GM18519 (cell line): ENCODE data around the gene GRIP1.
"Not testable (repeated sequence)": the region's sequence is repeated elsewhere in the genome, so short reads cannot be mapped to it uniquely, and the experiment has no call there.

Source experiments
- ATAC-seq: cut with Tn5 transposase; IDR thresholded peaks from one replicate; pipeline ENCODE4 v1.9.1; 2021; ENCODE audit warnings: mild to moderate bottlenecking, moderate library complexity; ENCODE audit not compliant: unreplicated experiment, low FRiP score

Gene GRIP1

DNA sequence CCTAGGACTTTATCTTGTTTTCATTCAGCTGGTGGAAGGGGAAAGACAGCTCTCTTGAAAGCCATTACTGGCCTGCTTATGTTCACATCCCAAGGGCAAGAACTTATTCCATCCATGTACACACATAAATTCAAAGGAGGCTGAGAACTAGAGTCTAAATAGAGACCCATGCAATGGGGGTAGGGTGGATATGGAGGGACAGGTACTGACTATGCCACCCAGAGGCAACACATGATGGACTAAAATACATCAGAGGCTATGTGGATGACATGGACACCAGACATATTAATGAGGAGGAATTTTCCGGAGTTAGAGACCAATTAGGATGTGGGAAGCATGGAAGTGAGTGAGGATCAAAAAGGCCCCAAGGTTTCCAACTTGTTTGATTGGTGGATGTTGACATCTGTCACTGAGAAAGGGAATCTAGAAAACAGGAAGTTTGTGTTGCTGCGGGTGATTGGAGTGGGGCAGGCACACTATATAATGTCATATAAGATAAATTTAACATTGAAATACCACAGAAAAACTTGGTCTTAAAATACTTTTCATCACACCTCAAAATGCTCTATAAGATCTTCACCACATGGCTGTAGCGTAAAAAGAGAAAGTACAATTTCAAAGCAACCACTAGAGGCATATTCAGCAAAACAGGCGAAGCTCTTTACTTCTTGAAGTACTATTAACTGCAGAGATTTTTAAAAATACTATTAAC is 130.4 kb downstream of the GRIP1 start:
- ATAC-seq, result peak; percentile 82

DNA sequence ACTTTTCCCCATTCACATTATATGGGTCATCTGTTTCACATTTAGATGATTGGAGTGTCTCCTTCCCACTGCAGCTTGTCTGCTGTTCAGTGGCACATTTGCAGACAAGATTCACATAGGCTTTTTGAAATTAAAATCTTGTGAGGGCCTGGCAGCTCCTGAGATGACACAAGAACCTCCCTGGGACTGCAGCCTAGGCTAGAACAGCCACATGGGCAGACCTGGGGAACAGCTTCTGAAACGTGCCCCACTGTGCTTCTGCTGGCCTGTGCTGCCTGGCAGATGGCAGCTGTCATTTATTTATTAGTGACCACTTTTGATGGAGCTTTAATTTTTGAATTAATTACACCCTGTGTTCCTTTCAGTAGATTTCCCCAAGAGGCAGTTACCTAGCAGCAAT is 137.4 kb downstream of the GRIP1 start:
- no peak for ATAC-seq

DNA sequence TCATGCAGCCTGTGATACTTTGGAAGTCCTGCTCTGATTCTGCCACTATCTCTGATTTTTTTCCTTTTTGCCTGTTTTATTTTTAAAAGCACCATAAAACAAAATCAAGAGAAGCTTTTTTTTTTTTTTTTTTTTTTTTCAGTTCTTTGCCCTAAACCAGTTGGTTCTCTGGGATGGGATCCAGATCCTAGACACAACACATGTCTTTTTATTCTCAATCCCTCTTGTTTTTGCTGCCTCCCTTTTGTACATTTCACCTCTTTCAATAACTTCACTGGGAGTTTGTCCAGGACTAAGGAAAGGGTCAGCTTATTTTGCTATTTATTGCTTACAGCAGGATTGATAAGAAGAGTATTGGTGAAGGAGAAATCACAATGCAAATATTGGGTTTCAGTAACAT is 139.4 kb downstream of the GRIP1 start:
- ATAC-seq, result no peak

DNA sequence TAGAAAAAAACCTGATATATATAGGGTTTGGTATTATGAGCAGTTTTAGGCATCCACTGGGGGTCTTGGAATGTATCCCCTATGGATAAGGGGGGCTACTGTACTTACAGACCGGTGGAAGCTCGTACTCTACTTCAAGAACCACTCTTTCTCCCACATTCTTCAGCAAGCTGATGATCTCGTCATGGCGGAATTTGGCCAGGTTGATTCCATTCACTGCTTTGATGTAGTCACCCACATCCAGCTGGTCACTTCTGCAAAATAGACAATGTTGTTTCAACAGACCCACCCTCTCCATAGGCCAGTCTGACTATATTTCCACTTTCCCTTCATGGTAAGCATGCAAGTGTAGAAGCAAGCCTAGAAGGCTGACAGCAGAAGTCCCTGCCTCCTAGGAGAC is 139.9 kb downstream of the GRIP1 start:
- no peak for ATAC-seq

DNA sequence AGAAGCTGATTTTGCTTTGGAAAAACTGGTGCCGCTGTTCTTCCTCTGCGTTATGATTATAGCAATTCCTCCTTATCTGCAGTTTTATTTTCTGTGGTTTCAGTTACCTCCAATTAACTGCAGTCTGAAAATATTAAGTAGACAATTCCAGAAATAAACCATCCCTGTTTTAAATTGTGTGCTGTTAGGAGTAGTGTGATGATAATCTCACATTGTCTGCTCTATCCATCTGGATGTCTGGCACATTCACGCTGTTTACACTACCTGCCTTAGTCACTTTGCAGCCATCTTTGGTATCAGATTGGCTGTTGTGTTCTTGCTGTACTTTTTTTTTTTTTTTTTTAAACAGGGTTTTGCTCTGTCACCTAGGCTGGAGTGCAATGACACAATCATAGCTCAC is 141.0 kb downstream of the GRIP1 start:
- ATAC-seq, result no peak

DNA sequence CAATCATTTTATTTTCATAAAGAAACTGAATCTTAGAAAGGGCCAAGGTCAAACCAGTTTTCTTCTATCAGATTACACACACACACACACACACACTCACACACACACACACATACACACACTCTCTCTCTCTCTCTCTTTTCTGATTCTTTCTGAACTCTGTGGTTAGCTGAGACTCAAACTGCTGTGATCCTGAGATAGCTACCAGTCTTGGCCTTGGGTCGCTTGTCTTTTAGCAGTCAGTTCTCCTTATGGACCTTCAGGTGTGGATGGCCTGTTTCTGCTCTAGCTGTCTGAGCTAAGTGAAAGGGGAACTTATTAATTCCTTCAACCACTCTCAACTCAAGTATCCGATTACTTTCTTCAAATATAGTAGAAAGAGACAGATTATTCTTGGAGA is 145.1 kb downstream of the GRIP1 start:
- ATAC-seq, result no peak

DNA sequence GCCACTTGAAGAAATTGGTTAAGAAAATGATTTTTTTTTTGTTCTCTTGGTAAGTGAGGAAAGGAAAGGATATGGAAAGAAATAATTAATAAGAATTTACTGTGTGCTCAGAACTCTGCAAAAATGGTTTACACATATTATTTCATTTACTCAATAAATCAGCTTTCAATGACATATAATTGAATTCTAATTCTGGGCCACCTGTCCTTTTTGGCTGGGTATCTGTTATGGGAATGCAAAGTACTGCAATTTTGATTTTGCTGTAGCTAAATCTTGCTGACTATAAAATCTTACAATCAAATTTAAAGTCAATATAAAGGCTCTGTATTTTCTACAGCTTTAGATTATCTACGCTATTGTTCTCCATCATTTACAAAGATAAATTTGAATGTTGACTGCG is 147.1 kb downstream of the GRIP1 start:
- no peak for ATAC-seq

DNA sequence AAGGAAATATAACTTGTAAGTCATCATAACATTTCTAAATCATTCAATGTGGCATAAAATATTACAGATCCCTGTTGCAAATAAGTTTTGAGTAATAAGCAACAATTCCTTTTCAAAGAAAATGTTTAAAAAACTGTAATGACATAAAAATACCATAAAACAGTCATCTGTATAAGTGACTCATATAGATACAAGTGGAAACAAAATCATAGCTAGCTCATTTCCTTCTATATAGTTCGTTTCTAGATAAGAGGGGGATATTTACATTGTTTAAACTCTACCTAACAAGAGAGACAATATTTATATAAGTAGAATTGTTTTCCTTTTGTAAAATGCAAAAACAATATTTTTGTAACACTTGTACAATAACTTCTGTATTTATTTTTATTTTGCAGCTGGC is 148.9 kb downstream of the GRIP1 start:
- ATAC-seq, result no peak

DNA sequence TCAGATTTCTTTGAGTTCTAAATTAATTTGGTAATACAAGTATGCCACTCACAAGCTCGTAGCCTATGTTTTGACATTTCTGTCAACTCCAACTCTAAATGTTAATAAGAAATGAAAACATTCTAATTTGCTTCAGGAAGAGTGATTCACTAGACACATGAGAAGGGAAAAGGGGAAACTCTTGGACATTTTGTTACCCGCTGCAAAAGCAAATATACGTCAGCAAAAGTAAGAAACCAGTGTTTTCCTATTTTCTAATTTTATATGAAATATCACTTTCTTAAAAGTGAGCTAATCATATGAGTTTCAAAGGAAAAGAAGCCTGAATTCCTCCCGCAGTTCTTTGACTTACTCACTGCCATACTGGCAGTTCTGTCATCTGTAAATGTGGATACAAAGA is 162.3 kb downstream of the GRIP1 start:
- ATAC-seq, result no peak

DNA sequence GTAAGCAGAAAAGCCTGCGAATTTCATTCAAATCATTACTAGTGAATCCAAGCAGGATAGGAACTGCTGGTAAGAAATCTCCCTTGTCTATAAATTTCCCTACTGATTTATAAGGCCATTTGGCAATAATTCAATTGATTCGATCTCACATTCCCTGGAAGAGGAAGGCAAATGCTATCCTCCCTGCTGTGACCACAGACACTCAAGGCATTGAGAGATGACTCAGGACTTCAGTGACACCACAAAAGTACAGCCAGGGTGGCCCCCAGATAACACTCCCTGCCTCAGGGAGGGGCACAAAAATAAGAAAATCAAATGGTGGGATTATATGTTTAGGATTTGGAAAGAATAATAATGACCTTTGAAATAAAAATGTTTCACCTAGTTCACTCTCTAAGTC is 162.7 kb downstream of the GRIP1 start:
- no peak for ATAC-seq

DNA sequence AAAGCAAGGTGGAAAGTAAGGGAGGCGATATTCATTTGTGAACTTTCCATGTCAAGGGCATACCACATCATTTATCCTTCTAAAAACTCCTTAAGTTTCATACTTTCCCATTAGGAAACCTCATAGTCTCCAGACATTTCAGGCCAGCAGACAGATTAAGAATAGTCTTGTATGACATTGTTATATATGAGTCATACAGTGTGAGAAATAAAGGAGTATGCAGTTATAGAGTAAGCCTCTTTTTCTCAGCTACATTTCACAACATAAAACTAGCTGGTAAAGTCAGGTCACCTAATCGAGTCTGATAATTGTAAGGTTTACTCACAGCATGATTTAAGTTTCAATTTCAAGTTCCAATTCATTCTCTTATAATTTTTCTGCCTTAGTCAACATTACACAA is 164.3 kb downstream of the GRIP1 start:
- ATAC-seq, result no peak

DNA sequence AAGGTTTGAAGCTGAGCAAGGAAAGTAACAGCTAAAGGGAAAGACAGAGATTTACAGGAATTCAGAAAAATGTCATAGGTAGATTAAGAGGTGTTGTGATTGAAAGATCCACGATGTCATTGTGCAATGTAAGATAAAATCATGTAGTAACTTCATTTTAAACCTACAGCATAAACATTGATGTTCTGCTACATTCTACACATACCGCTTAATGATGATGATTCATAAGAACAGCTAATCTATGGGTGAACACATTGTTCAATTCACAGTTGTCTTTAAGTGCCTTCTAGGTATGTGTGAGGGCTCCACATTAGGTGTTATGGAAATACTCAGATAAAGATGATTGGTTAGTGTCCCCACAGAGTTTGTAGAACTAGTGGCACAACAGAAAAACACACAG is 170.9 kb downstream of the GRIP1 start:
- ATAC-seq, result no peak

DNA sequence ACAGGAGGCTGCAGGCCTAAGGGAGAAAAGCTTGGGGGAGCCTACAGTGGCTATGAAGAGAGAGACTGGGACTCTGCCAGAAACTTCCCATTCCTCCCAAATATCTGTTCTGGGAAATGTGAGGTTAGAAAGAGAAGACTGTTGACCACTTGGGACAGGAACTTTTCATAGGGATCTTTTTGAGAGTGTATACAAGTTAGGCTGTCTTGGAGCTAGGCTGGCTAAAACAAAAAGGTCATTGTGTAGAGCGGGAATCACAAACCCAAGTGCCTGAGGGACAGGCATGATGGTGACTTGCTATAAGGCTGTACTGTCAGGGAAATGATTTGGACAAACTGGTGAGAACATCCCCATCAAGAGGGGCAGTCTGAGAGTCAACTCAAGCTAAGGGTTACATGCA is 175.1 kb downstream of the GRIP1 start:
- no peak for ATAC-seq

DNA sequence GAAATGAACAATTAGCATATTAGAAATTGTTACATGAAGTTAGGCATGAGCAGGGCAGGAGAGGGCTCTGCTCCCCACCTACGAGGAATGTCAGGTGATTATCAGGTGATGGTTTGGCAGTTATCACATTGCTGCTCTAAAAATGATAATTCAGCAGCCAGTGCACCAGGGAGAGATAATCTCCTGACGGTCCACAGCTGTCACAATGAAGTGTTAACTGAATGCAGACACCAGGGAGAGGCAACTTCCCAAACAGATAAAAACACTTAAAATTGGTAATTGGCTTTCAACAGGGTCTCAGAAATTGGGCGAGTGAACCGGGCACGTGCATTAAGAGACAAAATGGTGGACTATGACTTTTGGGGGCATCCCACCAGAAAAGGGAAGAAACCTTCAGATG is 176.0 kb downstream of the GRIP1 start:
- ATAC-seq, result no peak

DNA sequence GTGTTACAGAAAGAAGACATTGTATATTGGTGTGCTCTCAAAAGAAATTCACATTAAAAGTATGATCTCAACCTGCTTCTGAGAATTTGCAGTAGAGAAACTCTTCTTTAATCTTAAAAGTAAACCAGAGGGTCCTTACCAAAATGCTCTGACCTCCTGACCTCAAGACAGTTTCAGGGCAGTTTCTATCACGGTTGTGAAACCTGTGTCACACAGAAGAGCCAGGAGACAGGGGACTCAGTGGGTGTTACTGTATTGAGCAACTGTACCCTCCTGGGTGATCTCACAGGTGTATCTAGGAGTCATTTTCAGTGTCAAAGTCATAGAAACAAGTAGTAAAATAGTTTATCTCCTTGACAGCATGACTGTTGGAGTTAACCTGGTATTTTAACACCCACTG is 178.0 kb downstream of the GRIP1 start:
- ATAC-seq, result peak; percentile 89

DNA sequence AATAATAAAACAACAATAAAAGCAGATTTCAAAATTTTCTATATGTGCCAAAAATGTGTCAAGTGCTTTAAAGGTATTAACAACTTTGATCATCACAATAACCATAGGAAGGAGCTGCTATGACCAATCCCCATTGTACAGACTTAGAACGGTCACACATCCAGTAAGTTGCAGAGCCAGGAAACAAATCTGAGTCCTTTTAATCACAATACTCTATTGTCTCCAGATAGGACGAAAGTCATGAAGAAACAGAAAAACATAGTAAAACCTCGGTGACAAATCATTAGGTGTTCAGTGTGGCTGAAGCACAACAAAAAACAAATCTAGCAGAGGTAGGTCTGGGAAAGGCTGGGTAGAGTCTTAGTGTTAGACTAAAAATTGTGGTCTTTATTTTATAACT is 178.8 kb downstream of the GRIP1 start:
- no peak for ATAC-seq

DNA sequence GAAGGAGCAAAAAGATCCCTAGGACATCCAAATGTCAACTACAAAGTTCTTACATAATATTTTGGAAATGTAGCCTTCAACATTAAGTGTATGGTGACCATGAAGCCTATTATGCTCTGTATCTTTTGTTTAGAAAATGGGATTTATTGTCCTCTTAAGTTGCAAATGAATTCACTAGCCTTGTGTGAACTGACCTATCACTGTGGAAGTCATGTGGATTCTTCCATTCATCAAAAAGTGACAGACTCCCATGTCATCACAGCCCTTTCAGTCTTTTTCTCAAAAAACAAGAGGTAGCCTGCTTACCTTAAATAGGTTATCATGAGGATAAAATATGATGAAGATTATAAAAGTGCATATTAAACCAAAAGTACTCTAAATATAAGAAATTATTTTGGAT is 179.9 kb downstream of the GRIP1 start:
- no peak for ATAC-seq

DNA sequence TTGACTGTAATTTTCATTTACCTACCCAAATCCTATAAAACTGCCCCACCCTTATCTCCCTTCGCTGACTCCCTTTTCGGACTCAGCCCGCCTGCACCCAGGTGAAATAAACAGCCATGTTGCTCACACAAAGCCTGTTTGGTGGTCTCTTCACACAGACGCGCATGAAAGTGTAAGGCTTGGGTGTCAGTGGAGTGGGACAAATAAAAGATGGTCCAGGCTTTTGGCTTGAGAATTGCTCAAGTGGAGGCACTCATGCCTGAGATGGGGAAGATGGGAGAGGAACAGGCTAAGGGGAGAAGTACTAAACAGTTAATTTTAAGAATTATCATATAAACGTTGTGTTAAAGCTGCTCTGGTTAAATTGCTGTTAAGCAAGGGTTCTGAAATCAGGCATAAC is 180.8 kb downstream of the GRIP1 start:
- ATAC-seq, result not testable (repeated sequence)

DNA sequence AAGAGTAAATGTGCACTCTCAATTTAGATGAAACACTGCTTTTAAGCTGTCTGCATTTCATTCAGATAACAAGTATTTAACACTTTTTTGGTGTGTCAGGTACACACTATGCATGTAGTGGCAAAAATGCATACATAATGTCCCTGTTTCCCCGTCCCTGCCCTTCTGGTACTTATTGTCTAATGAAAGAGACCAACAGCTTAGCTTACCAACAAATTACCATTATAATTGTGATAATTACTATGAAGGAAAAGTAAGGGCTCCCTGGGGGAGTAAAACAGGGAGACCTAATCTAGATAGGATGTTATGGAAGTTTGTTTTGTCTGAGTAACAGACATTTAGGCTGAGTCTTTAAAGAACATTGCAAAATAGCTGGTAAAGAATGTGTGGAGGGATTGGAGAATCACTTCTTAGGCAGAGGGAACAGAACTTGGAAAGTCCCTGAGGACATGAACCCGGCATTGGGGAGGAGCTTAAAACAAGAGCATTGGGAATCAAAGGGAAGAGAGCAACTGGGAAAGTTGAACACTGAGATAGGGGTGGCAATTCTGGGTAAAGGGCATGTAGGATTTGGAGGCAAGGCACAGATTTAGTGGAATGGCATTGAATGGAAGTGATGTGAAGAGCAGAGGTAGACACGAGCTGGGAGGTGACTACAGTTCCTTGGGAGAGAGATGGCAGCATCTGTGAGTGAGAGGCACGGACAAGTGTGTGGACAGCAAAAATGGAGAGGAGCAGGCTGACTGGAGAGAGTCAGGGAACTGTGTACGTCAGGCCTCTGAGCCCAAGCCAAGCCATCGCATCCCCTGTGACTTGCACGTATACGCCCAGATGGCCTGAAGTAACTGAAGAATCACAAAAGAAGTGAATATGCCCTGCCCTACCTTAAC is 181.6 kb downstream of the GRIP1 start:
- no peak for ATAC-seq

DNA sequence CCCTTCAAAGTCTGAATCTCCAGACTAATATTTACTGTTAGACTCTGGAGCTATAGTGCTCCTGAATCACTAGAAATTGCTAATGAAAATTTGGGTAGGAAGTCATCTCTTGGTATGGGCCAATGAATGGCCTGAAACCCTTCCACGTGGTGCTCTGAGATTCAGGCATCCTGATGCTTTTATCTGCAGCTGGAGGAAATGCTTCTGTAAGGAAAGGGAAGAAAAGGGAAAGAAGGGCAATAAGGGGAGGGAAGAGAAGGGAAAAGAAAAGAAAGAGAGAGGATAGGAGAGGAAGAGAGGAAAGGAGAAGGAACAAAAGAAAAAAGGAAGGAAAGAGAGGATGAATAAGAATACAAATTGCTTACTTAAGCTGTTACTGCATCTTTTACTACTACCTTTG is 182.3 kb downstream of the GRIP1 start:
- no peak for ATAC-seq

DNA sequence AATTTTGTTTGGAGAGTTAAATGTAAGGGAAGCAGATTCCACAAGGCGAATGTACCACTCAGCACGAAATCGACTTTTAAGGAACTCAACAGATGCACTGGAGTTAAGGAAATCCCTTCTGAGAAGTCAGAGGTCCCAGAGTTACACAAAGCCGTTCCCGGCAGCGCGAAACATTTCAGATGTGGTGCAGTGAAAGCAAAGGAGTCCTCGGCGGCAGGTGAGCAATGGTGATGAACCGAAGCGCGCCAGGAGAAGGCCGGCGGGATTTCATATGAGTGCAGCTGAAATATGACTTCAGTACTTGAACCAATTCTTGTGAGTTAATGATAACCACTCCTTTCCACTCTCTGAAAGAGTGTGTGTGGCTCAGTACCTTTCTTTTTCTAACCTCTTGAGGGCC is 183.2 kb downstream of the GRIP1 start:
- no peak for ATAC-seq

DNA sequence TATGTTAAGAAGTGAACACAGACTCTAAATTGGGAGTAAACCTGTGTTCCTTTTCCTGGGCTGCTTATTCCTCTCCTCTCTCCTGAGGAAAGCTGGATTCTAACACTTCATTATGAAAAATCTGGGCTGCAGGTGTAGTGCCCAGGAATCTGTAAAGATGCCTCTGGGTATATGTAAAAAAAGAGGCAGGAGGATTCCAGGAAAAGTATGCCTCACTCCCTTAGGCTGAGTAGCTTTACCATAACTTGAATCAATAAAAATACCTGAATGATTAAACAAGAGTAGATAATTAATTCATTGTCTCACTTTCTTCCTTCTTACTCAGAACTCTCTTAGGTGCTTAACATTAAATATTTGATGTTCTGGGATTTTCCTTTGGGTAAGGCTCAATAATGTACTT is 185.1 kb downstream of the GRIP1 start:
- no peak for ATAC-seq
